Smooth muscle cell (in vitro differentiated cells): ENCODE results near the gene SNTG2. TPM values are rescaled to one million over a fixed set of nuclear protein-coding genes. Genes with fewer than 3 reads are reported as not detected.

Source experiments
- DNase-seq: peaks from one replicate; lab custom pipeline; 2025; ENCODE audit not compliant: unreplicated experiment; lab: John Stamatoyannopoulos, UW
- H2AFZ ChIP-seq: fragments of 200-600 bp; sonication (generic); 2 replicates; pipeline ENCODE4 v1.6.0; 2016; ENCODE audit warnings: antibody characterized with exemption, low read depth, mild to moderate bottlenecking
- H3F3A ChIP-seq: fragments of 200-600 bp; sonication (generic); 2 replicates; pipeline ENCODE4 v1.6.0; 2017; ENCODE audit warnings: antibody characterized with exemption, low read depth
- H3K27ac ChIP-seq: fragments of 200-600 bp; sonication (generic); 2 replicates; pipeline ENCODE4 v1.5.1; 2016; ENCODE audit warnings: low read depth, mild to moderate bottlenecking
- H3K27me3 ChIP-seq: fragments of 200-600 bp; sonication (generic); 2 replicates; pipeline ENCODE4 v1.6.1; 2016; ENCODE audit warnings: low read depth, mild to moderate bottlenecking
- H3K36me3 ChIP-seq: fragments of 200-600 bp; sonication (generic); 2 replicates; pipeline ENCODE4 v1.5.1; 2016; ENCODE audit warnings: low read depth
- H3K4me1 ChIP-seq: fragments of 200-600 bp; sonication (generic); 2 replicates; pipeline ENCODE4 v1.5.1; 2016; ENCODE audit warnings: low read depth
- H3K4me2 ChIP-seq: fragments of 200-600 bp; sonication (generic); 2 replicates; pipeline ENCODE4 v1.6.0; 2016; ENCODE audit warnings: mild to moderate bottlenecking
- H3K4me3 ChIP-seq: fragments of 200-600 bp; sonication (generic); 2 replicates; pipeline ENCODE4 v1.5.1; 2016; ENCODE audit warnings: mild to moderate bottlenecking
- H3K79me2 ChIP-seq: fragments of 200-600 bp; sonication (generic); 2 replicates; pipeline ENCODE4 v1.6.0; 2016; ENCODE audit warnings: low read depth, mild to moderate bottlenecking
- H3K9ac ChIP-seq: fragments of 200-600 bp; sonication (generic); 2 replicates; pipeline ENCODE4 v1.6.0; 2016; ENCODE audit warnings: low read depth
- H3K9me3 ChIP-seq: fragments of 200-600 bp; sonication (generic); replicated peaks from 2 replicates; pipeline ENCODE4 v1.5.1; 2016; ENCODE audit warnings: low read depth
- H4K20me1 ChIP-seq: fragments of 200-600 bp; sonication (generic); 2 replicates; pipeline ENCODE4 v1.6.0; 2016; ENCODE audit warnings: low read depth
- CTCF ChIP-seq: fragments of 200-600 bp; sonication (generic); IDR thresholded peaks from 2 replicates; pipeline ENCODE4 v1.5.1; 2017; ENCODE audit warnings: borderline replicate concordance, mild to moderate bottlenecking, antibody characterized with exemption; ENCODE audit not compliant: insufficient read depth, poor library complexity, severe bottlenecking
- WGBS: methylation state at CpG from one replicate; pipeline ENCODE4 v1.1.7; 2016; ENCODE audit warnings: low lambda C conversion rate; 5-methylcytosine and 5-hydroxymethylcytosine counted together
- polyA plus RNA-seq: library from polyadenylated mRNA; unstranded; fragments of >200 nt; fragmentation: Nextera tagmentation; extraction: Ambion mirVana; gene quantifications from 2 replicates; pipeline ENCODE4 v1.2.1, GENCODE V29; 2016
- total RNA-seq: library from RNA; depleted of rRNA; stranded (reverse); fragments of >200 nt; gene quantifications from 2 replicates; pipeline ENCODE4 v1.2.3, GENCODE V29; 2014

The SNTG2 gene
- total and polyA plus RNA-seq, 2 experiments from 2014 or later, result 0.56 TPM; not detected in 1

GRCh38 chr2:1222056-1222455, 271.4 kb downstream of the SNTG2 start:
- Histone ChIP-seq H3K9ac (no peak overlapping the region), H3K4me2 (no peak overlapping the region), H3K27me3 (no peaks in the 10 kb centered on the region), H3K79me2 (no peaks in the 10 kb centered on the region), H3F3A (no peaks in the 10 kb centered on the region), H3K4me3 (no peak overlapping the region), H3K27ac (no peak overlapping the region), H4K20me1 (no peaks in the 10 kb centered on the region), H2AFZ (no peak overlapping the region), H3K4me1 (no peaks in the 10 kb centered on the region), H3K9me3 (no peaks in the 10 kb centered on the region), H3K36me3 (no peaks in the 10 kb centered on the region)
- no peak for DNase-seq
- TF ChIP-seq CTCF, result no peak
- WGBS, result 89% methylated on average over 6 of the region's 6 CpGs

- Histone ChIP-seq H3K9ac (no peak overlapping the region), H3K4me2 (no peak overlapping the region), H3K27ac (no peak overlapping the region), H3K79me2 (no peaks in the 10 kb centered on the region), H3K4me3 (no peak overlapping the region), H3K27me3 (no peaks in the 10 kb centered on the region), H3K36me3 (no peaks in the 10 kb centered on the region), H3F3A (no peaks in the 10 kb centered on the region), H3K4me1 (no peaks in the 10 kb centered on the region), H3K9me3 (no peaks in the 10 kb centered on the region), H4K20me1 (no peaks in the 10 kb centered on the region), H2AFZ (no peak overlapping the region)
- TF ChIP-seq CTCF, result no peak
- DNase-seq, result no peak
- 88% methylated on average over 11 of the region's 11 CpGs for WGBS
Observed at GRCh38 chr2:1223791-1224190, 273.1 kb downstream of the SNTG2 start.

- H3K4me1 ChIP-seq, result no peaks in the 10 kb centered on the region
- H3K27me3 ChIP-seq, result no peaks in the 10 kb centered on the region
- H3K9me3 ChIP-seq, result no peaks in the 10 kb centered on the region
- WGBS, result 93% methylated on average over 3 of the region's 3 CpGs
- no peak overlapping the region for H3K4me3 ChIP-seq
- TF ChIP-seq CTCF, result no peak
- no peaks in the 10 kb centered on the region for H3K79me2 ChIP-seq
- H3K36me3 ChIP-seq, result no peaks in the 10 kb centered on the region
- no peak overlapping the region for H3K27ac ChIP-seq
- DNase-seq, result no peak
- no peaks in the 10 kb centered on the region for H3F3A ChIP-seq
- H3K9ac ChIP-seq, result no peak overlapping the region
- no peak overlapping the region for H3K4me2 ChIP-seq
- H4K20me1 ChIP-seq, result no peaks in the 10 kb centered on the region
- no peak overlapping the region for H2AFZ ChIP-seq
Observed at GRCh38 chr2:1224901-1225300, 274.3 kb downstream of the SNTG2 start.

- H4K20me1 ChIP-seq, result no peaks in the 10 kb centered on the region
- H3K4me1 ChIP-seq, result no peaks in the 10 kb centered on the region
- H3K27ac ChIP-seq, result no peak overlapping the region
- no peak overlapping the region for H3K4me2 ChIP-seq
- no peaks in the 10 kb centered on the region for H3K79me2 ChIP-seq
- no peak for TF ChIP-seq CTCF
- H3K4me3 ChIP-seq, result no peak overlapping the region
- no peak overlapping the region for H2AFZ ChIP-seq
- H3F3A ChIP-seq, result no peaks in the 10 kb centered on the region
- no peak for DNase-seq
- H3K36me3 ChIP-seq, result no peaks in the 10 kb centered on the region
- no peaks in the 10 kb centered on the region for H3K27me3 ChIP-seq
- no peak overlapping the region for H3K9ac ChIP-seq
- H3K9me3 ChIP-seq, result no peaks in the 10 kb centered on the region
- WGBS, result 90% methylated on average over 3 of the region's 3 CpGs
Observed at GRCh38 chr2:1226766-1227165, 276.1 kb downstream of the SNTG2 start.
